ENCODE results near the gene SOCS1.

- TF ChIP-seq EZH2 (optimal IDR thresholded peaks at IDR 0.05; ENCODE audit: low read depth, low read length) (no peak), CTCF (IDR thresholded peaks at IDR 0.05; ENCODE audit: low read length) (no peak)
Observed at GRCh38 chr16:11285842-11286241, 29.8 kb upstream of the SOCS1 start.

All from MM.1S (cell line).